Cerebellar nuclear complex (tissue), 1 donor: ENCODE measurements around the gene MT1F.

ENCODE experiments used
- DNase-seq, 2 experiments: peaks; one replicate each; lab custom pipeline; 2025; lab: John Stamatoyannopoulos, UW

The MT1F gene

DNA sequence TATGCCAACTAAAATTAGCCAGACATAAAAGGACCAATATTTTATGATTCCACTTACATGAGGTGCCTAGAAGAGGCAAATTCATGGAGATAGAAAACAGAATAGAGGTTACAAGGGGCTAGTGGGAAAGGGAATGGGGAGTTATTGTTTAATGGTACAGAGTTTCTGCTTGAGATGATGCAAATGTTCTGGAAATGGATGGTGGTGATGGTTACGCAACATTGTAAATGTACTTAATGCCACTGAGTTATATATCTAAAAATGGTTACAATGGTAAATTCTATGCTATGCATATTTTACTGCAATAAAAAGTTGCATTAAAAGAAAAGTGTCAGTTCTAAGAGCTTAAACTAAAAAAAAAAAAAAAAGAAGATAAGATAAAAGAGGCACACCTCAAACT is 42.4 kb downstream of the MT1F start:
- DNase-seq: no peak

DNA sequence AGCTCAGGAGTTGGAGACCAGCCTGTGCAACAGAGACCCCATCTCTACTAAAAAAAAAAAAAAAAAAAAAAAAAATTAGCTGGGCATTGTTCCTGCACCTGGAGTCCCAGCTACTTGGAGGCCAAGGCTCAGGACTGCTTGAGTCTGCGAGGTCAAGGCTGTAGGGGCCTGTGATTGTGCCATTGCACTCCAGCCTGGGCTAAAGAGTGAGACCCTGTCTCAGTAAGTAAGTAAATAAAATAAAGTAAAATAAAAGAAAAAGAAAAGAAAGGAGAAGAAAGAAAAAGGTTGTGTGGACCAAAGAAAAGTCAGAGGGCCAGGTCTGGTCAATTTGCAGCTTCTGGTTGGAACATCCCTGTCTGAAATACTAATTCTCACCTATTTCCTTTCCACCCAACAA is 42.9 kb downstream of the MT1F start:
- no peak for DNase-seq

DNA sequence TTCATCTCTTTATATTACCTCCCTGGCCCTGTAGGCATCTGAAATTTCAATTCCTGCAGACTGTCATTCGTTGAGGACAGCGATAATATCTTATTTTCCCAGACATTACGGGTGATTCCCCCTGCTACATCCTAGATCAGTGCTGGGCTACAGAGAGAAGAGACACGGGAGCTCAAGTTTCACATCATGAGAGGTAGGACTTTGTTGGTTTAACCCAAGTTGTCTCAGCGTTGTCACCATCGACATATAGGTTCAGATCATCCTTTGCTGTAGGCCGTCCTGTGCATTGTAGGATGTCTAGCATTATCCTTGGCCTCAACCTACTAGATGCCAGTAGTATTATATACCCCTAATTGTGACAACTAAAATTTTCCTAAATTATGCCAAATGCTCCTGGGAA is 43.8 kb downstream of the MT1F start:
- no peak for DNase-seq

DNA sequence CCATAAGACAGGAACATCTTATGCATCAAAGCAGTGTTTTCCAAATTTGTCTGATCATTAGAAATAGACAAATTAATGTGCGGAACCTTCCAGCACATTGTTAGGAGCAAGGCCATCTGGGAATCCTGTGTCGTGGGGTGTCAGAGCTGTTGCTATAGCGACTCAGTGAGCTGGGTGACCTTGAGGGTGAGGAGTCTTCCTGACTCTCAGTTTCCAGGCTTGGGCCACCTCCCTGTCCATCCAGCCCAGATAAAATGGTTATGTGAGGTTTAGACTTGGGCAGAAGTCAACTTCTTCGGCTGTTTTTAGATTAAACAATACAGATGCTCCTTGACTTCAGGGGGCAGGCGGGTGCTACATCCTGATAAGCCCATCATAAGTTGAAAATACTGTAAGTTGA is 45.1 kb downstream of the MT1F start:
- DNase-seq: no peak
